NCI-H82 treated with DMSO at 0.1 percent for 48 hours (cell line): Measurements from ENCODE around the gene QSOX2.

ENCODE experiments used
- DNase-seq: peaks from one replicate; lab custom pipeline; 2025; ENCODE audit not compliant: unreplicated experiment; lab: John Stamatoyannopoulos, UW

Gene QSOX2

GRCh38 chr9:136204838-136205706 lies 40.5 kb downstream of the QSOX2 start, which contains the start of gene LHX3:
Gene LHX3, minus strand, starts transcription at chr9:136205128. Its CDS starts 116 bp downstream, at chr9:136205012.
- no peak for DNase-seq

- no peak for DNase-seq
Measured at GRCh38 chr9:136204145-136204805, 41.3 kb downstream of the QSOX2 start.

- DNase-seq = no peak
Measured at GRCh38 chr9:136203408-136204144, 42.0 kb downstream of the QSOX2 start.

GRCh38 chr9:136202454-136203407 lies 42.9 kb downstream of the QSOX2 start:
- no peak for DNase-seq

GRCh38 chr9:136201609-136202453 lies 43.8 kb downstream of the QSOX2 start:
- DNase-seq = no peak

- no peak for DNase-seq
Measured at GRCh38 chr9:136201174-136201573, 44.4 kb downstream of the QSOX2 start.

- DNase-seq = no peak
Measured at GRCh38 chr9:136200424-136200823, 45.2 kb downstream of the QSOX2 start.

GRCh38 chr9:136199391-136200288 lies 46.0 kb downstream of the QSOX2 start:
- no peak for DNase-seq

GRCh38 chr9:136198605-136199083 lies 47.0 kb downstream of the QSOX2 start:
- DNase-seq = no peak

- DNase-seq = no peak
Measured at GRCh38 chr9:136197930-136198604, 47.5 kb downstream of the QSOX2 start.

- no peak for DNase-seq
Measured at GRCh38 chr9:136197084-136197875, 48.3 kb downstream of the QSOX2 start.

GRCh38 chr9:136196404-136197083 lies 49.1 kb downstream of the QSOX2 start:
- DNase-seq = no peak

GRCh38 chr9:136194540-136194939 lies 51.1 kb downstream of the QSOX2 start:
- no peak for DNase-seq

GRCh38 chr9:136193891-136194279 lies 51.7 kb downstream of the QSOX2 start:
- DNase-seq = no peak

GRCh38 chr9:136193127-136193890 lies 52.3 kb downstream of the QSOX2 start:
- peak; percentile 21 for DNase-seq
